ENCODE results near the gene P3H3.

P3H3 gene

GRCh38 chr12:6819106-6820030 lies 8.8 kb upstream of the P3H3 start:
- Histone ChIP-seq H3K27me3 (replicated peaks; ENCODE audit: control insufficient read depth, insufficient read depth, low read length) (peaks cover 8% of the 10 kb centered on the region), H3K4me3 (replicated peaks; ENCODE audit: low read depth, low read length) (no peak overlapping the region)

GRCh38 chr12:6820166-6820565 lies 8.0 kb upstream of the P3H3 start:
- Histone ChIP-seq H3K36me3 (ENCODE audit: control insufficient read depth, insufficient read depth, low read length) (no peaks in the 10 kb centered on the region), H3K4me3 (replicated peaks; ENCODE audit: low read depth, low read length) (no peak overlapping the region), H3K27me3 (replicated peaks; ENCODE audit: control insufficient read depth, insufficient read depth, low read length) (peaks cover 8% of the 10 kb centered on the region)
- TF ChIP-seq, protein P1, sequence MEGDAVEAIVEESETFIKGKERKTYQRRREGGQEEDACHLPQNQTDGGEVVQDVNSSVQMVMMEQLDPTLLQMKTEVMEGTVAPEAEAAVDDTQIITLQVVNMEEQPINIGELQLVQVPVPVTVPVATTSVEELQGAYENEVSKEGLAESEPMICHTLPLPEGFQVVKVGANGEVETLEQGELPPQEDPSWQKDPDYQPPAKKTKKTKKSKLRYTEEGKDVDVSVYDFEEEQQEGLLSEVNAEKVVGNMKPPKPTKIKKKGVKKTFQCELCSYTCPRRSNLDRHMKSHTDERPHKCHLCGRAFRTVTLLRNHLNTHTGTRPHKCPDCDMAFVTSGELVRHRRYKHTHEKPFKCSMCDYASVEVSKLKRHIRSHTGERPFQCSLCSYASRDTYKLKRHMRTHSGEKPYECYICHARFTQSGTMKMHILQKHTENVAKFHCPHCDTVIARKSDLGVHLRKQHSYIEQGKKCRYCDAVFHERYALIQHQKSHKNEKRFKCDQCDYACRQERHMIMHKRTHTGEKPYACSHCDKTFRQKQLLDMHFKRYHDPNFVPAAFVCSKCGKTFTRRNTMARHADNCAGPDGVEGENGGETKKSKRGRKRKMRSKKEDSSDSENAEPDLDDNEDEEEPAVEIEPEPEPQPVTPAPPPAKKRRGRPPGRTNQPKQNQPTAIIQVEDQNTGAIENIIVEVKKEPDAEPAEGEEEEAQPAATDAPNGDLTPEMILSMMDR (IDR thresholded peaks at IDR 0.05; ENCODE audit: insufficient read depth, low read length, poor library complexity, severe bottlenecking) = no peak
- no peak for DNase-seq (ENCODE audit: extremely low read depth, insufficient read length)

More at GRCh38 chr12:6819106-6820030, 8.8 kb upstream of the P3H3 start:
- H3K36me3 ChIP-seq (ENCODE audit: control insufficient read depth, insufficient read depth, low read length) = no peaks in the 10 kb centered on the region
- TF ChIP-seq, protein P1 (IDR thresholded peaks at IDR 0.05; ENCODE audit: insufficient read depth, low read length, poor library complexity, severe bottlenecking) = no peak
- no peak for DNase-seq (ENCODE audit: extremely low read depth, insufficient read length)

- no peak within 1 kb of the TSS for H3K4me3 ChIP-seq (replicated peaks; ENCODE audit: low read depth, low read length)
- H3K36me3 ChIP-seq (ENCODE audit: control insufficient read depth, insufficient read depth, low read length) = no peaks in the 10 kb centered on the region
- no peak for DNase-seq (ENCODE audit: extremely low read depth, insufficient read length)
- TF ChIP-seq, protein P1 (IDR thresholded peaks at IDR 0.05; ENCODE audit: insufficient read depth, low read length, poor library complexity, severe bottlenecking) = no peak
- H3K27me3 ChIP-seq (replicated peaks; ENCODE audit: control insufficient read depth, insufficient read depth, low read length) = peaks cover 8% of the 10 kb centered on the region
These were observed 6.4 kb upstream of the P3H3 start, which contains the start of gene GPR162 for GRCh38 chr12:6821591-6822425. Gene GPR162, plus strand, starts transcription at chr12:6821821. Its CDS starts 2,078 bp downstream, at chr12:6823899.

- Histone ChIP-seq H3K27me3 (replicated peaks; ENCODE audit: control insufficient read depth, insufficient read depth, low read length) (peaks cover 8% of the 10 kb centered on the region), H3K4me3 (replicated peaks; ENCODE audit: low read depth, low read length) (no peak overlapping the region), H3K36me3 (ENCODE audit: control insufficient read depth, insufficient read depth, low read length) (no peaks in the 10 kb centered on the region)
- DNase-seq (ENCODE audit: extremely low read depth, insufficient read length) = no peak
- TF ChIP-seq, protein P1 (IDR thresholded peaks at IDR 0.05; ENCODE audit: insufficient read depth, low read length, poor library complexity, severe bottlenecking) = no peak
These were observed 5.6 kb upstream of the P3H3 start for GRCh38 chr12:6822426-6823135.

All from GM06990 (cell line).